Activated naive CD4-positive, alpha-beta T cell treated with anti-CD3 and anti-CD28 coated beads, Interleukin-2, amount 10 ng/mL, durations not matched to agents 7 days and 5 days (primary cell): Measurements from ENCODE around the gene MAEA.
A peak's percentile ranks its signal among the peaks of the same experiment; 100 is the strongest.
"Not testable (repeated sequence)": the region's sequence is repeated elsewhere in the genome, so short reads cannot be mapped to it uniquely, and the experiment has no call there.

ENCODE experiments used
- CTCF ChIA-PET: fragments of 350-600 bp; sonication (Branson Sonifier 250); formaldehyde crosslinking; loops from one replicate; lab custom pipeline; 2021; ENCODE audit warnings: antibody characterized with exemption; lab: Charles Lee
- DNase-seq: peaks from one replicate; pipeline ENCODE4 v3.0.0-alpha.2; 2020
- H3K27ac Mint-ChIP-seq: one replicate; pipeline ENCODE4 v1.8.0; 2021; ENCODE audit warnings: mild to moderate bottlenecking, moderate library complexity, mixed read lengths
- H3K27me3 Mint-ChIP-seq: one replicate; pipeline ENCODE4 v1.8.0; 2021; ENCODE audit warnings: mild to moderate bottlenecking, mixed read lengths
- H3K36me3 Mint-ChIP-seq: one replicate; pipeline ENCODE4 v1.8.0; 2021; ENCODE audit warnings: mixed read lengths
- H3K4me1 Mint-ChIP-seq: one replicate; pipeline ENCODE4 v1.8.0; 2021; ENCODE audit warnings: mixed read lengths
- H3K4me3 Mint-ChIP-seq: one replicate; pipeline ENCODE4 v1.8.0; 2021; ENCODE audit warnings: mild to moderate bottlenecking, moderate library complexity, mixed read lengths
- H3K9me3 Mint-ChIP-seq: one replicate; pipeline ENCODE4 v1.8.0; 2021; ENCODE audit warnings: mixed read lengths

The MAEA gene

DNA sequence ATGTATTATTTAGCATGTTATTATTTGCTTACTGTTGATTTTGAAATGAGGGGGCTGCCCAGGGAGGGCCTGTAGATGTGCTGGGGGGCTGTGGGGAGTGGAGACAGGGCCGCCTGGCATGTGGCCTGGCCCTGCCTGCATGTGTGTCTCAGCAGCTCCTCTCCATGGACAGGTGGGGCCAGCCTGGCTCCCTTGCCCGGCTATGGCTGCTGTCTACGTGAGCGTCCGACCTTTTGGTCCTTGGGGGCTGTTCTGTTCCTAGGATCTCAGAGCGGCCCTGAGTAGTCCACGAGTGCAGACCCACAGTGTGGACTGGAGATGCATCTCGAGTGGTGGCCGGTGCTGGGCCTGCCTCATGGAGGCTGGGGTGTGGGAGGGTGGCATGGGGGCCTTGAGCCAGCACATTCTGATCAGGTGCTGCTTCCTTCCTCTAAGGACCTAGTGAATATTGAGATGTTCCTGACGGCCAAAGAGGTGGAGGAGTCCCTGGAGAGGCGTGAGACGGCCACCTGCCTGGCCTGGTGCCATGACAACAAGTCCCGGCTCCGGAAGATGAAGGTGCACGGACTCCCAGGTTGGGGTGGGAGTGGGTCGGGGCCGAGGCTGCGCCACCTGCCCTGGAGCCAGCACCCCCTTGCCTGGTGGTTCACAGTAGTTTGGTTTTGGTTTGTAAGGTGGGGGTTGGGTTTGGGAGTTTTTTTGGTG is 32.4 kb downstream of the MAEA start:
- no peaks in the 10 kb centered on the region for H3K27me3 Mint-ChIP-seq
- DNase-seq = no peak
- CTCF ChIA-PET = no interaction called here
- peaks cover 7% of the 10 kb centered on the region for H3K4me1 Mint-ChIP-seq
- H3K27ac Mint-ChIP-seq = no peak overlapping the region
- no peak overlapping the region for H3K4me3 Mint-ChIP-seq
- no peaks in the 10 kb centered on the region for H3K9me3 Mint-ChIP-seq
- peaks cover 32% of the 10 kb centered on the region for H3K36me3 Mint-ChIP-seq

DNA sequence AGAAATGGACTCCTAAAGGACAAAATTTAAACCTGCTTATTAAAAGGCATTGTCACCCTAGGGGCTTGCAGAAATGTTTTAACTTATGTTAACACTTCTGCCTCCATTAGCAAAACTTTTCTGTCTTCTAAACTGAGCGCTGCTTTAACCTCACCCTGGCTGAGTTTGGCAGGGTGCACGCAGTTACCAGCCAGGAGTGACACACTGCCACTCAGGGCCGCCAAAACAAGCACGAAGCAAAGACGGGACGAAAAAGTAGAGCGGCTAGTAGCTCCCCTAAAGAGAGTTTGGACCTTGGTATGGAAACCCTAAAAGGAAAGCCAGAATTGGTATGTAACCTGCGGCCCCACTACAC is 33.6 kb downstream of the MAEA start:
- Mint-ChIP-seq H3K4me1 (peaks cover 3% of the 10 kb centered on the region), H3K27ac (no peak overlapping the region), H3K36me3 (peaks cover 30% of the 10 kb centered on the region), H3K4me3 (no peak overlapping the region), H3K27me3 (no peaks in the 10 kb centered on the region), H3K9me3 (no peaks in the 10 kb centered on the region)
- DNase-seq = no peak
- CTCF ChIA-PET = no interaction called here

DNA sequence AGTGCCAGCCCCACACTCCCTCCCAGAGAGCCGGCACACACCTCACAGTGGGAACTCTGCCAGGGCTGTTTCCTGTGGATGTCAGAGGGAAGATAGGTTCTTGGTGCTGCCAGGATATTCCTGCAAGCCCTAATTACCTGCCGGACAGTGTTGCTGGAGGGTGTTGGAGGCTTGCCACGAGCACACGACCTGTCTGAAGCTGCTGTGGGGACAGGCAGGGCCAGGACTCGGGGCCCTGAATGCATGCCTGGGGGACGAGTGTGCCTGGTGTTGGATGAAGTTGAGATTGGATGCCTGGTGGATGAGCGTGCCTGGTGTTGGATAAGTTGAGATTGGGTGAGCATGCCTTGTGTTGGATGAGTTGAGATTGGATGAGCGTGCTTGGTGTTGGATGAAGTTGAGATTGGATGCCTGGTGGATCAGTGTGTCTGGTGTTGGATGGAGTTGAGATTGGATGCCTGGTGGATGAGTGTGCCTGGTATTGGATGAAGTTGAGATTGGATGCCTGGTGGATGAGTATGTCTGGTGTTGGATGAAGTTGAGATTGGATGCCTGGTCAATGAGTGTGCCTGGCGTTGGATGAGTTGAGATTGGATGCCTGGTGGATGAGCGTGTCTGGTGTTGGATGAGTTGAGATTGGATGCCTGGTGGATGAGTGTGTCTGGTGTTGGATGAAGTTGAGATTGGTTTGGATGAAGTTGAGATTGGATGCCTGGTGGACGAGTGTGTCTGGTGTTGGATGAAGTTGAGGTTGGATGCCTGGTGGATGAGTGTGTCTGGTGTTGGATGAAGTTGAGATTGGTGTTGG is 34.1 kb downstream of the MAEA start:
- peaks cover under 1% of the 10 kb centered on the region for H3K4me1 Mint-ChIP-seq
- DNase-seq = no peak
- H3K27ac Mint-ChIP-seq = no peak overlapping the region
- CTCF ChIA-PET = no interaction called here
- peaks cover 25% of the 10 kb centered on the region for H3K36me3 Mint-ChIP-seq
- no peaks in the 10 kb centered on the region for H3K9me3 Mint-ChIP-seq
- H3K4me3 Mint-ChIP-seq = no peak overlapping the region
- H3K27me3 Mint-ChIP-seq = no peaks in the 10 kb centered on the region

GRCh38 chr4:1324443-1325175 is 34.9 kb downstream of the MAEA start:
- H3K27me3 Mint-ChIP-seq, H3K4me1 Mint-ChIP-seq, H3K27ac Mint-ChIP-seq, DNase-seq, H3K9me3 Mint-ChIP-seq, CTCF ChIA-PET, H3K4me3 Mint-ChIP-seq: not testable (repeated sequence)
- H3K36me3 Mint-ChIP-seq = peaks cover 27% of the 10 kb centered on the region

GRCh38 chr4:1325176-1325480 is 35.4 kb downstream of the MAEA start:
- DNase-seq = no peak
- Mint-ChIP-seq H3K4me3 (no peak overlapping the region), H3K27ac (no peak overlapping the region), H3K4me1 (peaks cover 13% of the 10 kb centered on the region), H3K9me3 (no peaks in the 10 kb centered on the region), H3K27me3 (no peaks in the 10 kb centered on the region), H3K36me3 (peaks cover 25% of the 10 kb centered on the region)
- CTCF ChIA-PET = no interaction called here

DNA sequence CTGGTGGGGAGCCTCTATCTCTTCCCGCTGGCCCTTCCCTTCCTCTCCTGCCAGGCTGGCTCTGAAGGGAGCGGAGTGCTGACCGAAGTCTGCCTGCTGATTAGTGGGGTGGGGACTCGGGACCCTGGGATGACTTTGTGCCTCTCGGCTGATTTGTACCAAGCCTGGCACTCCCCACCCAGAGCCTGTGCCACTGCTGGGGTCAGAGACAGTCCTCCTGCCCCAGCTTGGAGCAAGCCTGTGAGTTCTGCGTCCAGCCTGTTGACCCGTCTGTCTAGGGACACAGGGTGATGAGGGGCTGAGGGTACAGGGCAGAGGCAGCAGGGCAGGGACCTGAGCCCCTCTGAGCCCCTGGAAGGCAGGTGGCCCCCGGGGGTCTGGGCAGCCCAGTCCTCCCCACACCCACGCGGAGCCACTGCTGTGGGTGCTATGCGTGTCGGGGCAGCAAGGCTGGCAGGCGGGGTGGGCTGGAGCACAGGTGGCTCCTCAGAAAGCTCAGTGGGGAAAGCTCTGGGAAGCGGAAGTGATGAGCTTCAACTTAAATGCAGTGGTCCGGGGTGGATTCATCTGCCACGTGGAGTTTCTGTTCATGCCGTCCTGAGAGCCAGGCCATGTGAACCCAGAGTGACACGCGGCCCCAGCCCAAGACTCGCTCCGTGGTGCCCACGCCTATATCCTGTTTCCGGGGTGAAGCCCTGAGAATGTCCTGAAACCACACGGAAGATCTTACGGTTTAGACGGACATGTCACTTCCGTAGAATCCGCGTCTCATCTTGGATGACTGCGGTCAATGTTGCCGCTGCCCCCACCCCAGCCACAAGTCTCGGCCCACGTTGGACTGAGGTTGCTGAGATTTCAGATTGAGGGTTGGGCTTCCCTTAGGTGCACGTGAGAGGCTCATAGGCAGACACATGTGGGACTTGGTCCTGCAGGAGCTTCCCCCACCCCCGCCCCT is 36.3 kb downstream of the MAEA start:
- peaks cover 21% of the 10 kb centered on the region for H3K4me1 Mint-ChIP-seq
- CTCF ChIA-PET = no interaction called here
- H3K4me3 Mint-ChIP-seq = no peak overlapping the region
- H3K27me3 Mint-ChIP-seq = no peaks in the 10 kb centered on the region
- no peak for DNase-seq
- no peak overlapping the region for H3K27ac Mint-ChIP-seq
- peaks cover 29% of the 10 kb centered on the region for H3K36me3 Mint-ChIP-seq
- no peaks in the 10 kb centered on the region for H3K9me3 Mint-ChIP-seq

DNA sequence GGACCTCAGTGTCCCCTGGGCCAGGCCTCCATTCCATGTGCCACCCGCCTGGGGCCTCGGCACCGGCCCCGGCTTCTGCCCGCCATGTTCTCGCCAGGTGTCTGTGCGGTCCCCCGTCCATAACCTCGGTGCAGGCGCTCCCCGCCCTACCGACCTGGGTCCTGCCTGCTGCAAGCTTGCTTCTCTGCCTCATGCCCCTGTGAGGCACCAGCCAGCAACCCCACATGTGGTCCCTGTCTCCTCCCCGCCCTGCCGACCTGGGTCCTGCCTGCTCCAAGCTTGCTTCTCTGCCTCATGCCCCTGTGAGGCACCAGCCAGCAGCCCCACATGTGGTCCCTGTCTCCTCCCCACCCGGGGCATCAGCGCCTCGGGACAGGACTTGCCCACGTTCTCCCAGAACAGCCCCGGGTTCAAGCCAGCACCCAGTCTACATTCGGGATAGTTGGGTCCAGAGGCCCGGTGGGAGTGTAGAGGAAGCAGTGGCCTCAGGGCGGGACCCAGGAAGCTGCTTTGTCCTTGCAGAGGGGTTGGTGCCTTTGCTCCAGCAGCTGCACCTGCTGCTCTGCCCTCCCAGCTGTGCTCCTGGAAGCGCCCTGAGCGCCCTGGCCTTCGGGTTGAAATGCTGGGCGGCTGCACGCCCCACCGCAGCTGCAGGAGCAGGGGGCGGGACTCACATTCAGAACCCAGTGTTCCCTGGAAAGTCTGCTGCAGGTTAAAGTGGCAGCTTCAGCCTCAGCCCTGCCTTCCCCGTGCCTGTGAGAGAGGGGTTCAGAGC is 37.2 kb downstream of the MAEA start:
- no peak overlapping the region for H3K4me3 Mint-ChIP-seq
- CTCF ChIA-PET = no interaction called here
- H3K9me3 Mint-ChIP-seq = no peaks in the 10 kb centered on the region

DNA sequence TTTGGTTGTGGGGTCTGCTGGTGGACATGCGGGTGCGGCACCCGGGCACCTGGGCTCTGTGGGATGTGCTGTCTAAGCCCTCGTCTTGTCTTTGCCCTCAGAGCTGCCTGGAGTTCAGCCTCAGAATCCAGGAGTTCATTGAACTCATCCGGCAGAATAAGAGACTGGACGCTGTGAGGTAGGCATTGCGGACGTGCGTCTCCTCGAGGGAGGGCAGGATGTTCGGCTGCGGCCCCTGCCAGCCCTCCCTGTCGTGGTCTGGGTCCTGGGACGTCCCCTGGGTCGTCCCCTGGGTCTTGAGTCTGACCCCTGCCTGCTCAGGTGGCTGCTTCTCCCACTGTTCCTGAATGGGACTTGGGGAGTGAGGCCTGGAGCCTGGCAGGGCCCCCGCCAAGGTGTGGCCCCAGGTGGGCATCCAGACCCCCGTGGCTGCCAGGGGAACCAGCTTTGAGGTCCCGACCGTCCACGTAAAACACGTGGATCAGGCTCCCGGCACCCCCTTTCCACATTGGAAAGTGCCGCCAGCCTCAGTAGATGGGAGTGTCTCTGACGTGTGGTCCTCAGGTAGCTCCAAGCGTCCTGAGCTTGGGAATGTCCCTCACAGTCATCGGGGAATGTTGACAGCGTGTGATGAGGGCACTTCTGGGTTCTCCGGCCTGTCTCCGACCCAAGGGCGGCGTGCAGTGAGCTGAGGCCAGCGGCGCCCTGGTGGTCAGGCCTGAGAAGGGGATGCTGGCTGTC is 38.0 kb downstream of the MAEA start:
- Mint-ChIP-seq H3K4me1 (peaks cover 34% of the 10 kb centered on the region), H3K36me3 (peaks cover 34% of the 10 kb centered on the region), H3K27me3 (no peaks in the 10 kb centered on the region), H3K27ac (no peak overlapping the region), H3K4me3 (no peak overlapping the region), H3K9me3 (no peaks in the 10 kb centered on the region)
- no peak for DNase-seq
- CTCF ChIA-PET = no interaction called here

More for the DNA sequence above, 37.2 kb downstream of the MAEA start:
- H3K27ac Mint-ChIP-seq = no peak overlapping the region
- no peak for DNase-seq
- H3K36me3 Mint-ChIP-seq = peaks cover 30% of the 10 kb centered on the region
- peaks cover 29% of the 10 kb centered on the region for H3K4me1 Mint-ChIP-seq
- no peaks in the 10 kb centered on the region for H3K27me3 Mint-ChIP-seq

- no peak overlapping the region for H3K4me3 Mint-ChIP-seq
- H3K4me1 Mint-ChIP-seq = peaks cover 34% of the 10 kb centered on the region
- no peaks in the 10 kb centered on the region for H3K9me3 Mint-ChIP-seq
- H3K27me3 Mint-ChIP-seq = no peaks in the 10 kb centered on the region
- no peak overlapping the region for H3K27ac Mint-ChIP-seq
- CTCF ChIA-PET = no interaction called here
- no peak for DNase-seq
- peaks cover 34% of the 10 kb centered on the region for H3K36me3 Mint-ChIP-seq
Measured at GRCh38 chr4:1328267-1329155, 38.8 kb downstream of the MAEA start.

DNA sequence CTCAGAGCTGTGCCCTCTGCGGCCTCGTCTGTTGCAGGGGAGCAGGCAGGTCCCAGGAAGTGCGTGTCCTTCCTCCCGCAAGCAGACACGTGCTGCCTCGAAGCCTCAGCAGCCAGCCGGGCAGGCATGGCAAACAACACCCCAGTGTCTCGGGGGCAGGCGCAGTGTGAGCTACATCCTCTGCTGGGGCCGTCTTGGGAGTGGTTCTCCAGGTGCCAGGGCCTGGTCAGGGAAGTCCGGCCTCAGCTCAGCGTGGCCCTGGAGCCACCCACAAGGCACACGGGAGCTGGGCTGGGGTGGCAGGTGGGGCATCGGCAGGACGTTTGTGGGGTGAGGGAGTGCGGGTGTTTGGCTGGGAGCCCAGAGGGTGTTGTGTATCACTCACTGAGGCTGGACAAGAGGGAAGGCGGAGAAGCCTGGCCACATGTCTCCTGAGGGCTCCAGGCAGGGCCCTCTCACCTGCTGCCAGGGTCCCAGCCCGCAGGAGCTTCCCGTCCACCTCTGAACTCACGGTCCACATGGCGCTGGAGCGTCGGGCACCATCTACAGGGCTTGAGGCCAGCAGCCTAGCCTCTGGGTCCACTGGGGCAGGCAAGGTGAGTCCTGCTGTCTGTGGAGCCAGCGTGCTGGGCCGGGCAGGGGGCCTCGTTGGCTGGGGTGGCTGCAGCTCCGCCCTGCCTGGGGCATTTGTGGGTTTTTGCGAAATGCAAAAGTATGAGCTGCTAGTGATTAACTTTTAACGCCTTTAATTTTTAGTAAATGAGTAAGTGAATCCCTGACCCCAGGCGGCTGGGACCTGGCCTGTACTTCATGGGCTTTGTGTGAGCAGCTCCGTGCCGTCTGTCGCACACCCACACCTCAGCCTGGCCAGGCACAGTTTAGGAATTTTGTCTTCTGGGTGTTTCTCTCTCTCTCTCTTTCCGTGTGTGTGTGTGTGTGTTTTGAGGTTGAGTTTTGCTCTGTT is 40.0 kb downstream of the MAEA start:
- no peaks in the 10 kb centered on the region for H3K27me3 Mint-ChIP-seq
- peak; percentile 46 for DNase-seq
- CTCF ChIA-PET = interaction anchor here (1.3 kb wide), 1 partner anchor 17 kb away, joined by 8 read pairs; the partner anchor contains the start of gene UVSSA

More for the DNA sequence above, 40.0 kb downstream of the MAEA start:
- peaks cover 40% of the 10 kb centered on the region for H3K36me3 Mint-ChIP-seq
- H3K4me3 Mint-ChIP-seq = peak overlapping the region; percentile 2
- H3K27ac Mint-ChIP-seq = peak overlapping the region; percentile 70
- peaks cover 34% of the 10 kb centered on the region for H3K4me1 Mint-ChIP-seq
- H3K9me3 Mint-ChIP-seq = no peaks in the 10 kb centered on the region
